NCI-H2196 (cell line): Measurements from ENCODE around the gene ZNF780A.
"Not testable (repeated sequence)": the region's sequence is repeated elsewhere in the genome, so short reads cannot be mapped to it uniquely, and the experiment has no call there.

Experiments used
- DNase-seq: peaks from one replicate; lab custom pipeline; 2025; ENCODE audit not compliant: unreplicated experiment; lab: John Stamatoyannopoulos, UW

The ZNF780A gene

DNA sequence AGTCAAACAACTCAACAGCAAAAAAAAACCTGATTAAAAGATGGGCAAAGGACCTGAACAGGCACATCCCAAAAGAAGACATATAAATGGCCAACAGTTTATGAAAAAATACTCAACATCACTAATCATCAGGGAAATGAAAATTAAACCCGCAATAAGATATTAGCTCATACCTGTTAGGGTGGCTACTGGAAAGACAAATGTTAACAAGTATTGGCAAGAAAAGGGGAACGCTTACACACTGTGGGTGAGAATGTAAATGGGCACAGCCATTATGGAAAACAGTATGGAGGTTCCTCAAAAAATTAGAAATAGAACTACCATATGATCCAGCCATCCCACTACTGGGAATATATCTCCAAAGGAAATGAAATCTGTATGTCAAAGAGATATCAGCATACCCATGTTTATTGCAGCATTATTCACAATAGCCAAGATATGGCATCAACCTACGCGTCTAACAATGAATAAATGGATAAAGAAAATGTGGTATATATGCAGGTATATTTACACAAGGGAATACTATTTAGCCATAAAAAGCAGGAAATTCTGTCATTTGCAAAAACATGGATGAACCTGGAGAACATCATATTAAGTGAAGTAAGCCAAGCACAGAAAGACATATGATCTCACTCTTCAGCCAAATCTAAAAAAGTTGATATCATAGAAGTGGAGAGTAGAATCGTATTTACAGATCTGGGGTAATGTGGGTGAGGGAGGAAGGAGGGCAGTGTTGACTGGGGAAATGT is 2.3 kb downstream of the ZNF780A start:
- no peak for DNase-seq

DNA sequence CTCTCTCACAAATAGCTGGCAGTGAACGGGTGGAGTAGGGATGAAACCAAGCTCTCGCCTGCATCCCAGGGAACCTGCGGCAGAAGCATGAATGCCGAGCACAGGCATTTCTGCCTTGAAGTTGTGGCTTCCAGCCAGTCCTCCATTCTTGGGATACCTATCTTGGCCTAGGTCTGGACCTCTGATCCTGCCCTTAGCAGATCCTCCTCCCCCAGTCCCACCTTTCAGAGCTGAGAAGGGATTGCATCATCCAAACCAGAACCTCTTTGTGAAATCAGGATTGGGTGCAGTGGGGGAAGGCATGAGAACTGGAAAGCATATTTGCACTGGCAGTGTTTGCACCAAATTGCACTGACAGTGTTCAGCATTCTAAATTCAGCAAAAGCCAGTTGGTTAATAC is 5.8 kb downstream of the ZNF780A start:
- DNase-seq = no peak

DNA sequence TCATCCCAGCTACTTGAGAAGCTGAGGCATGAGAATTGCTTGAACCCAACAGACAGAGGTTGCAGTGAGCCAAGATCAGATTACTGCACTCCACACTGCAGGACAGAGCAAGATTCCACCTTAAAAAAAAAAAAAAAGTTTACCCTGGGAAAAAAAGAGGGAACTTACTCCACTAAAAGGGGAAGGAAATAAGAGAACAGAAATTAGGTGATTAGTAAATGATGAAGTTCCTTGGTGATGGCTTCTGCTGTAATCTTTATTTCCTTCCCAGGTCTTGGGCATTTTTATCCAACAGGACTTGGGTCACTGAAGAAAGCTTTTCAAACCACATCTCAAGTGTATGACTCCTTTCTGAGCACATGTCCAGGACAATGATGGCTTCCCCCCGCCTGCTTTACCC is 9.3 kb downstream of the ZNF780A start:
- DNase-seq = no peak

DNA sequence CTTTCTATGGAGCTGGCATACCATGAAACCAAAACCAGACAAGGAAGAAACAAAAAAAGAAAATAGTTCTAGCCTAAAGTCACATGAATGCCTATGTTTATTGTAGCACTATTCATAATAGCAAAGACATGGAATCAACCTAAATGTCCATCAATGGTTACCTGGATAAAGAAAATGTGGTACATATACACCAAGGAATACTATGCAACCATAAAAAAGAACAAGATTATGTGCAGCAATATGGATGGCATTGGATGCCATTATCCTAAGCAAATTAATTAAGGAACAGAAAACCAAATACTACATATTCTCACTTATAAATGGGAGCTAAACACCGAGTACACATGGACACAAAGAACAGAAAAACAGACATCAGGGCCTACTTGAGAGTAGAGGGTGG is 10.5 kb downstream of the ZNF780A start:
- DNase-seq = no peak

DNA sequence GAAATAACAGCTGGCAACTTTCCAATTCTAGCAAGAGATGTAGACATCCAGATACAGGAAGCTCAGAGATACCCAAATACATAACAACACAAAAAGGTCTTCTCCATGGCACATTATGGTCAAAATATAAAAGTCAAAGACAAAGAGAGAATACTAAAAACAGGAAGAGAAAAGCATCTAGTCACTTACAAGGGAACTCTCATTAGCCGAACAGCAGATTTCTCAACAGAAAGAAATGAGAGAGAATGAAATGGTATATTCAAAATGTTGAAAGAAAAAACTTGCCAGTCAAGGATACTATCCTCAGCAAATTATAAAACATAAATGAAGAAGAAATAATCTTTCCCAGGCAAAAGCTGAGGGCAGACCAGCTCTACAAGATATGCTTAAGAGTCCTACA is 12.4 kb downstream of the ZNF780A start:
- DNase-seq = no peak

DNA sequence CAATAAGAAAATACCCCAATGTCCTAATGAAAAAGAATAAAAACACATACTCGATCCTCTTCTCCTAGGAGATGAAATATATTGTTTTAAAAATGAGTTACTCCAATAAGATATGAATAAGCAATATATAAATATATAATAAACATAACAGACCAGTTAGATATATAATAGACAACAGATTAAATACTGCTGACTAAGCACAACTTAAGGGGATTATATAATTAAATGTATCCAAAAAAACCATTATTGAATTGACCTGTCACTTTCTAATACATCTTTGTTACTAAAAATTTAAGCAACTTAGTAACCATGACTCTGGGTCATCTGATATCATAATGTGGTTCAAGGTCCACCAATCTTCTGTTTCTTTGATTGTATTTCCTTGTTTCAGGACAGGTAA is 20.7 kb downstream of the ZNF780A start:
- DNase-seq = no peak

DNA sequence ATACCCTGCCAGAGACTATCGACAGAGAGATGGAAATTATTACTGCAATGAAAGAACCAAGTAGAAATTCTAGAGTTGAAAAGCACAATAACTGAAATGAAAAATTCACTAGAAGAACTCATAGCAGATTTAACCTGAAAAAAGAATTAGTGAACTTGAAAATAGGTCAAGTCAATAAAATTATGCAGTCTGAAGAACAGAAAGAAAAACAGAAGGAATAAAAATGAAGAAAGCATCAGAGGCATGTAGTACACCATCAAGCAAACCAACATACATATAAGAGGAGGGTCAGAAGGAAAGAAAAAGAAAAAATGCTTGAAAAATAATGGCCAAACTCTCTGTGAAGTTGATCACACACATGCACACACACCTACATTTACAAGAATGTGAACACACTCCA is 31.1 kb downstream of the ZNF780A start:
- DNase-seq = no peak

DNA sequence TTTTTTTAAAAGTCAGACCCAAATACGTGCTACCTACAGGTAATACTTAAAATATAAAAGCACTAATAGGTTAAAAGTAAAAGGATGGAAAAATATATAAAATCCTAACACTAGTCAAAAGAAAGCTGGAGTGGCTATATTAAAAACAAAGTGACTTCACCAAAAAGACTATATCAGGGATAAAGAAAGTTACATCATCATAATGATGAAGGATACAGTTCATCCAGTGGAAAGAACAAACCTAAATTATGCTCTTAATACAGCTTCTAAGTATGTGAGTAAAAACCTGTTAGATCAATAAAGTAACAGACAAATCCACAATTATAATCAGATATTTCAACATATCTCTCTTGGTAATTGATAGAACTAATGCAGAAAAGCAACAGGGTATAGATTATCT is 33.6 kb downstream of the ZNF780A start:
- DNase-seq = no peak

DNA sequence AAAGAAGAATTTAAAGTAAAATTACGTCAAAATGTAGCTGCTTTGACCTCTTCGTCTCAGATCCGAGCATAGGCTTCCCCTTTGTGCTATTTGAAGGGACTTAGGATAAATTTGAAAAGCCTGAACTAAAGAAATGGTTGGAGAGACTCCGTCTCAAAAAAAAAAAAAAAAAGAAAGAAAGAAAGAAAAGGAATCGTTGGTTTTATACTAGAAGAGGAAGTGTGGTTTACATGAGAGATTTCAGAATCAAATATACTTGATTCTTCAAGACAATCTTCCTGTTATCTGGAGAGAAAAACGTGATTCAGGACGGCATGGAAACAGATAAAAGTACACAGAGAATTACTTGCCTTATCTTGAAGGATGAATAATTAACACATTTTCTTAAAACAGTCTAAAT is 34.2 kb downstream of the ZNF780A start:
- no peak for DNase-seq

DNA sequence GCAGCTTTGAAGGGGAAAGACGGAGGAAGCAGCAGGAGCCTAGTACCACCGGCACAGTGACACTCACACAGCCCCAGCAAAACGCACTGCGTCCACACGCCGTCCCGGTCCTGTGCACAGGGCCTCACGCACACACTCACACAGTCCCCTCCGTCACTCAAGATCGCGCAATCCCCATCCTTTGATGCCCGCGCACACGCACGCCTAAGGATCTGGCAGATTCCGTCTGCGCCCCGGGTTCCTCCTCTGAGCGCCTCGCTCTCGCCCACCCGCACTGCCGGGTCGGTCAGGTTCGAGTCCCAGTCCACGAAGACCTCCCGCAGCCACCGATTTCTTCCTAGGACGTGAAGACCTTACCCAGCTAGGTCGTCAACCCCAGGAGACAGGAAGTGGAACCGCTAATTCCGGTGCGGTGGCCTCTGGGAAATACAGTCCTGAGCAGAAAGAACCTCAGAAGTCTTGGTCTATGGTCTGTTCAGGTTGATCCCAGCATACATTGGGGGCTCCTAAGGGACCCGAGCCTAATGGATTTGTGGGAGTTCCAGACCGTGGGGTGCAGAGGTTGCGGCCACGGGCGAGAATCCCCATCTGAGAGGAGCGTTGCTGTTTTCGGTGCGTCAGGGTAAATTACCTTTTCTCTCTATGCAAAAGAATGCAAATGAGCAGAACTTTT is 34.8 kb downstream of the ZNF780A start, which contains the start of gene ZNF780B:
Gene ZNF780B, minus strand, starts transcription at position 400 of the 673 bp plus-strand sequence. CDS start 5,899 bp downstream, outside the sequence.
- peak; percentile 42 for DNase-seq

DNA sequence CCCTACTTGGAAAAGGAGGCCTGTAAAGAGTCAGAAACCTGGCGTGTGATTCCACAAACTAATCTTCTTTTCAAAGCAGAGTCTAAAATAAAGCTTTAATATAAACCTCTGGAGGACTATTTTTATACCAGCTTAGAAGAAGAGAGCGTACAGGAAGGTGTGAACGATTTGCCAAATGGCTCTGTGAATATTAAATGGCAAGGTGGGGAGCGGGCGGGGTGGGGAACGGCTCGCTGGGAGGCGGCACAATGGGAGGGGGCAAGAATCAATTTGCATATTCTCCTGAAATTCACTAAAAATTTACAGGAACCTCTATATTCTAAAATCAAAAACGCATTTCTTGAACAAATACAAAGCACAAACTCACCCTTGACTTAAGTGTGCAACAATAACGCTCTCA is 35.7 kb downstream of the ZNF780A start:
- DNase-seq = no peak

DNA sequence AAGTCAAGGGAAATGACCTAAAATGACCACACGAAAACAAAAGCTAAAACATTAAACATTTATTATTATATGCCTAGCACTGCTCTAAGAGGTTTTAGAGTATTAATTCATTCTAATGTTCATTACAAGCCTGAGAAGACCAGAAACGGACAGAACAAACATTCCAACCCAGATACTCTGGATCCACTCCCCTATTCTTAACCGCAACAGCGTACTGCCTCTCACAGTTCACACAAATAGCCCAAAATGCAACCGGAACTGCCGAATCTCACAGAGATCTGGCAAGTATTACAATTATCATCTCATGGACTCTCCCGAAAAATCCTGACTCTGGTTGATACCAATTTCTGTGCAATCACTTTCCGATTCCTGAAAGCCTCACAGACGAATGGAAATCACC is 36.1 kb downstream of the ZNF780A start:
- DNase-seq = no peak

DNA sequence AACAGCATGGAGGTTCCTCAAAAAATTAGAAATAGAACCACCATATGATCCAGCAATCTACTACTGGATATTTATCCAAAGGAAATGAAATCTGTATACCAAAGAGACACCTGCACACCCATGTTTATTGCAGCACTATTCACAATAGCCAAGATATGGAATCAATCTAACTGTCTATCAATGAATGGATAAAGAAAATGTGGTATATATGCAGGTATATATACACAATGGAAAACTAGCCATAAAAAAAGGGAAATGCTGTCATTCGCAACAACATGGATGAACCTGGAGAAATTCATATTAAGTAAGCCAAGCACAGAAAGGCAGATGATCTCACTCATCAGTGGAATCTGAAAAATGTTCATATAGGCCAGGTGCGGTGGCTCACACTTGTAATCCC is 37.3 kb downstream of the ZNF780A start:
- no peak for DNase-seq

DNA sequence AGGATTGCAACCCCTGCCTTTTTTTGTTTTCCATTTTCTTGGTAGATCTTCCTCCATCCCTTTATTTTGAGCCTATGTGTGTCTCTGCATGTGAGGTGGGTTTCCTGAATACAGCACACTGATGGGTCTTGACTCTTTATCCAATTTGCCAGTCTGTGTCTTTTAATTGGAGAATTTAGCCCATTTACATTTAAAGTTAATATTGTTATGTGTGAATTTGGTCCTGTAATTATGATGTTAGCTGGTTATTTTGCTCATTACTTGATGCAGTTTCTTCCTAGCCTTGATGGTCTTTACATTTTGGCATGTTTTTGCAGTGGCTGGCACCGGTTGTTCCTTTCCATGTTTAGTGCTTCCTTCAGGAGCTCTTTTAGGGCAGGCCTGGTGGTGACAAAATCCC is 49.0 kb downstream of the ZNF780A start:
- DNase-seq = not testable (repeated sequence)

DNA sequence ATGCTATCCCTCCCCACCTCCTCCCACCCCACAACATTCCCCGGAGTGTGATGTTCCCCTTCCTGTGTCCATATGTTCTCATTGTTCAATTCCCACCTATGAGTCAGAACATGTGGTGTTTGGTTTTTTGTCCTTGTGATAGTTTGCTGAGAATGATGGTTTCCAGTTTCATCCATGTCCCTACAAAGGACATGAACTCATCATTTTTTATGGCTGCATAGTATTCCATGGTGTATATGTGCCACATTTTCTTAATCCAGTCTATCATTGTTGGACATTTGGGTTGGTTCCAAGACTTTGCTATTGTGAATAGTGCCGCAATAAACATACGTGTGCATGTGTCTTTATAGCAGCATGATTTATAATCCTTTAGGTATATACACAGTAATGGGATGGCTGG is 52.7 kb downstream of the ZNF780A start:
- DNase-seq = not testable (repeated sequence)

DNA sequence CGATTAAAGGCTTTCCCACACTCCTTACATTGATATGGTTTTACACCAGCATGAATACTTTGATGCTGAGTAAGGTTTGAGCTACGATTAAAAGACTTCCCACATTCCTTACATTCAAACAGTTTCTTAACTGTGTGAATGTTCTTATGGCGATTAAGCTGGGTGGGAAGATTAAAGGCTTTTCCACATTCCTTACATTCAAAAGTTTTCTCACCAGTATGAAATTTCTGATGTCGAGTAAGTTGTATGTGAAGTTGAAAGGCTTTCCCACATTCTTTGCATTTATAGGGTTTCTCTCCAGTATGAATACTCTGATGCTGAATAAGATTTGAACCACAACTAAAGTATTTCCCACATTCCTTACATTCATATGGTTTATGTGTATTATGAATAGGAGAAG is 54.7 kb downstream of the ZNF780A start:
- DNase-seq = no peak

DNA sequence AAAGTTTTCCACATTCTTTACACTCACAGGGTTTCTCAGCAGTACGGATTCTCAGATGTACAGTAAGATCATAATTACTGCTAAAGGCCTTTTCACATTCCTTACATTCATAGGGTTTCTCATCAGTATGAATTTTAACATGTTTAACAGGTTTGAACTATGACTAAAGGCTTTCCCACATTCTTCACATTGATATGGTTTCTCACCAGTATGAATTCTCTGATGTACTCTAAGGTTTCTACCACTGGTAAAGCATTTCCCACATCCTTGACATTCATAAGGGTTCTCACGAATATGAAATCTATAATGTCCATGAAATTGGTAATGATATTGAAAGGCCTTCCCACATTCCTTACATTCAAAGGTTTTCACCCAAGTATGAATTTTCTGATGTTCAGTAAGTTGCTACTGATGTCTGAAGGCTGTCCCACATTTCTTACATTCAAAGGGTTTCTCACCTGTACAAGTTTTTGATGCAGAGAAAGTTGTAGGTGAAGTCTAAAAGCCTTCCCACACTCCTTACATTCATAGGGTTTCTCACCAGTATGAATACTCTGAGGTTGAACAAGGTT is 56.7 kb downstream of the ZNF780A start:
- DNase-seq = no peak

DNA sequence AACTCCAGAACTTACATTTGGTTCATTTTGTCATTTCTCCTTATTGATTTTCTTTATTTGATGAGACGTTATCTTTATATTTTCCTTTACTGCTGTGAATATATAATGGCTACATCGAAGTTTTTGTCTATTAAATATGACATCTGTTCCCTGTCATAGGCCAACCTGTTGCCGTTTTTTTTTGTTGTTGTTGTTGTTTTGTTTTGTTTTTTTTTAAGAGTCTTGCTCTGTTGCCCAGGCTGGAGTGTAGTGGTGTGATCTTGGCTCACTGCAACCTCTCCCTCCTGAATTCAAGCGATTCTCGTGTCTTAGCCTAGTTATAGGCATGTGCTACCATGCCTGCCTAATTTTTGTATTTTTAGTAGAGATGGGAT is 64.2 kb downstream of the ZNF780A start:
- no peak for DNase-seq

DNA sequence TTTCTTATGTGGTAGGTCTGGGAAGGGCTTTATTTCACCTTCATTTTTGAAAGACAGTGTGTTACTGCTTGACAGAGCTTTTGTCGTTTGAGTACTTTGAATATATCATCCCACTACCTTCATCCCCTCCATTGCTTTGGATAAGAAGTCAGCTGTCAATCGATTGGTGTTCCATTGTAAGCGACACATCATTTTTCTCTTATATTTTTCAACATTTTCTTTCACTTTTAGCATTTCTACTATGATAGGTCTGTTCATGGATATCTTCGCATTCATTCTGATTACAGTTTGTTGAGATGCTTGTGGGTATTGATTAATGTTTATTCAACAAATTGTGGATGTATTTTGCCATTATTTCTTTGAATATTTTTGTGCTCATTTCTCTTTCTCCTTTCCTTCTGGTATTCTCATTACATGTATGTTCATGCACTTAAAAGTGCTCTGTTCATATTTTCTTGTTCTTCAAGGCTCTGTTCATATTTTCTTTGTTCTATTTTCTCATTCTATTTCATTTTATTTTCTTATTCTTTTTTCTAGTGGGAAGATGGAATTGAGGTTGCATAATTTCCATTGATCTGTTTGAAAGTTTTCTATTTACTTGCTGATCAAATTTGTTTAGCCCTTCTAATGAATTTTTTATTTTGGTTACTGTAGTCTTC is 64.7 kb downstream of the ZNF780A start:
- no peak for DNase-seq

DNA sequence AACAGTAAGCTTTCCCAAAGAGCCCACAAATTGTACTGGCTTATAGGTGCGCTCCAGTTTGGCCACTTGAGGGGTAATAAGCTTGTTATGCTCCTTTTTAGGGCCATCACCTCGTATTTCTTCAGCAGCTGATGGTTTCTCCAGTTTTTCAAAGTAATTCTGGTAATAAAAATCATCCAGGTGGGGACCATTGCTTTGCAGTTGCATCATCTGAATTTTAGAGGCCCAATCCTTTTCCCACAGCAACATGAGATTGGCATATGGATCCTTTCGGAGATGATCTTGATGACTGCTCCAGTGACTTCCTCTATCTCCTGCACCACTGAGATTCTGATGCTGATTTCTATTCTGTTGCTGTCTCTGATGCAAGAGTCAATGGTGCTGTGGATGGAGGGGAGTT is 66.8 kb downstream of the ZNF780A start:
- no peak for DNase-seq
